VCaP (cell line): ENCODE data around the gene TNFRSF13B.

Experiments used
- H3K27ac ChIP-seq: fragments of 450-650 bp; 2 replicates; pipeline ENCODE4 v1.5.1; 2017
- TF ChIP-seq, protein P1 (sequence below): fragments of 450-650 bp; conservative IDR thresholded peaks from 2 replicates; pipeline ENCODE4 v1.5.1; 2017; ENCODE audit warnings: mild to moderate bottlenecking, moderate library complexity

TNFRSF13B gene

GRCh38 chr17:16945136-16945482 lies 26.8 kb downstream of the TNFRSF13B start:
- no peak overlapping the region for H3K27ac ChIP-seq
- TF ChIP-seq, protein P1, sequence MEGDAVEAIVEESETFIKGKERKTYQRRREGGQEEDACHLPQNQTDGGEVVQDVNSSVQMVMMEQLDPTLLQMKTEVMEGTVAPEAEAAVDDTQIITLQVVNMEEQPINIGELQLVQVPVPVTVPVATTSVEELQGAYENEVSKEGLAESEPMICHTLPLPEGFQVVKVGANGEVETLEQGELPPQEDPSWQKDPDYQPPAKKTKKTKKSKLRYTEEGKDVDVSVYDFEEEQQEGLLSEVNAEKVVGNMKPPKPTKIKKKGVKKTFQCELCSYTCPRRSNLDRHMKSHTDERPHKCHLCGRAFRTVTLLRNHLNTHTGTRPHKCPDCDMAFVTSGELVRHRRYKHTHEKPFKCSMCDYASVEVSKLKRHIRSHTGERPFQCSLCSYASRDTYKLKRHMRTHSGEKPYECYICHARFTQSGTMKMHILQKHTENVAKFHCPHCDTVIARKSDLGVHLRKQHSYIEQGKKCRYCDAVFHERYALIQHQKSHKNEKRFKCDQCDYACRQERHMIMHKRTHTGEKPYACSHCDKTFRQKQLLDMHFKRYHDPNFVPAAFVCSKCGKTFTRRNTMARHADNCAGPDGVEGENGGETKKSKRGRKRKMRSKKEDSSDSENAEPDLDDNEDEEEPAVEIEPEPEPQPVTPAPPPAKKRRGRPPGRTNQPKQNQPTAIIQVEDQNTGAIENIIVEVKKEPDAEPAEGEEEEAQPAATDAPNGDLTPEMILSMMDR: no peak

GRCh38 chr17:16944334-16945135 lies 27.4 kb downstream of the TNFRSF13B start:
- TF ChIP-seq, protein P1: no peak
- H3K27ac ChIP-seq: no peak overlapping the region

DNA sequence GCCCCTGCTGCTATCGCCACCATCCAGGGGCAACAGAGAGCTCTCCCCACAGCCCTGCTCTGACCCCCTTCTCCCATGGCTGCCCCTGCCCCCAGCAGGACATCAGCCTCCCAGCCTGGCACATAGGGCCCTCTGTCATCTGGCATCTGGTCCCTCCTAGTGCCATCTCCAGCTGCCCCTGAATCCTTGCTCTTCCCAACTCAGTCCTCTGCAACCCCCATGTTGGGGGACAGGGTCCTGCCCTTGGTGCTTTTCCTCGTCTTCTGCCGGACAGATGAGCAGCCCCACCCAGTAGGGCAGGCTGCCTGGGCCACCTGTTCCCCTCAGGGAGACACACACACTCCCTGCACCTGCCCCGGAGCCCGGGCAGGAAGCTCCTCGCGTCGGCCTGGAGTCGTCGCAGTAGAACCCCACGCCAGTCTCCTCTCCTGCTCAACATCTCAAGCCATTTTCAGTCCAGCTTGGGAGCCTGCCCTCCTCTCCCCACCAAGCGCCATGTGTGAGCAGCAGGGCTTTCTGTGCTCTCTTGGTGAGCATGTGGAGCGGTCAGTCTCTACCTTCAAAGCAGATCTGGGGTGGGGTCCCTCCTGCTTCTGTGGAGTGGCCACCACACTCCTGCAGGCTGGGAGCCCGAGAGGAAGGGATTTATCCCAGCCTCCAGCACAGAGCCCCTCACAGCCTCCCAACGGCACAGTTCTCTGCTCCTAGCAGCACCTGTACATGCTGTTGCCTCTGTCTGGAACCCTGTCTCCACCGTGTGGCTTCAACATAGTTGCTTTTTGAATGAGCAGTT lies 28.2 kb downstream of the TNFRSF13B start:
- no peak overlapping the region for H3K27ac ChIP-seq

GRCh38 chr17:16943032-16943352 lies 28.9 kb downstream of the TNFRSF13B start:
- H3K27ac ChIP-seq: no peak overlapping the region
- TF ChIP-seq, protein P1: no peak

More for the DNA sequence above, 28.2 kb downstream of the TNFRSF13B start:
- TF ChIP-seq, protein P1: no peak

GRCh38 chr17:16942141-16943031 lies 29.5 kb downstream of the TNFRSF13B start:
- TF ChIP-seq, protein P1: no peak
- no peak overlapping the region for H3K27ac ChIP-seq

- TF ChIP-seq, protein P1: no peak
- H3K27ac ChIP-seq: no peak overlapping the region
Measured at GRCh38 chr17:16941072-16942036, 30.6 kb downstream of the TNFRSF13B start.
